MCF 10A (cell line): ENCODE measurements around the gene STK25. TPM values are rescaled to one million over a fixed set of nuclear protein-coding genes. Genes with fewer than 3 reads are reported as not detected.

Source experiments
- BruUV-seq: library from RNA; stranded (reverse); fragments of 400-500 nt; replicated peaks from 2 replicates; lab custom pipeline; 2021; lab: Mats Ljungman, UMichigan
- CTCF ChIA-PET: fragments of 300-600 bp; sonication (Branson Sonifier 250); formaldehyde crosslinking; extraction: SDS; loops from one replicate; lab custom pipeline; 2021; ENCODE audit warnings: antibody characterized with exemption, inconsistent platforms; lab: Yijun Ruan, JAX
- POLR2A ChIA-PET: fragments of 300-600, 350-650 bp; sonication (Branson Sonifier 250); formaldehyde crosslinking; extraction: SDS; loops from one replicate; lab custom pipeline; 2020; ENCODE audit warnings: antibody characterized with exemption, inconsistent platforms; lab: Yijun Ruan, JAX
- DNase-seq: peaks from one replicate; pipeline ENCODE4 v3.0.0-alpha.2; 2018; ENCODE audit not compliant: unreplicated experiment
- H3K27ac Mint-ChIP-seq: one replicate; pipeline ENCODE4 v1.8.0; 2022; ENCODE audit warnings: mild to moderate bottlenecking, low read depth, mixed read lengths; ENCODE audit not compliant: unreplicated experiment
- H3K27me3 Mint-ChIP-seq: one replicate; pipeline ENCODE4 v1.8.0; 2022; ENCODE audit warnings: mixed read lengths; ENCODE audit not compliant: insufficient read depth, unreplicated experiment
- H3K36me3 Mint-ChIP-seq: one replicate; pipeline ENCODE4 v1.8.0; 2022; ENCODE audit warnings: mild to moderate bottlenecking, moderate library complexity, mixed read lengths; ENCODE audit not compliant: insufficient read depth, unreplicated experiment
- H3K4me1 Mint-ChIP-seq: one replicate; pipeline ENCODE4 v1.8.0; 2022; ENCODE audit warnings: mixed read lengths; ENCODE audit not compliant: insufficient read depth, unreplicated experiment
- H3K4me3 Mint-ChIP-seq: one replicate; pipeline ENCODE4 v1.8.0; 2022; ENCODE audit warnings: mild to moderate bottlenecking, moderate library complexity, mixed read lengths; ENCODE audit not compliant: unreplicated experiment
- H3K9me3 Mint-ChIP-seq: one replicate; pipeline ENCODE4 v1.8.0; 2022; ENCODE audit warnings: mixed read lengths; ENCODE audit not compliant: unreplicated experiment
- CTCF ChIP-seq: fragments of 200-600 bp; IDR thresholded peaks from one replicate; pipeline ENCODE4 v1.8.0; 2022; ENCODE audit warnings: antibody characterized with exemption, mild to moderate bottlenecking; ENCODE audit not compliant: unreplicated experiment
- intact Hi-C: fragments of 100-400 bp; cut with micrococcal nuclease; formaldehyde crosslinking; loops from 2 replicates; pipeline ENCODE4 v1.14.1; 2022
- total RNA-seq: library from RNA; stranded (reverse); gene quantifications from 2 replicates; pipeline ENCODE4 v1.2.3, GENCODE V29; 2022

STK25 gene
- total RNA-seq, 1 experiment from 2014 or later = 117 TPM

- POLR2A ChIA-PET = no interaction called here
- TF ChIP-seq CTCF = no peak
- intact Hi-C loops = no loop called here
- CTCF ChIA-PET = no interaction called here
- Mint-ChIP-seq H3K36me3 (no peaks in the 10 kb centered on the region), H3K9me3 (no peaks in the 10 kb centered on the region), H3K4me1 (peaks cover 8% of the 10 kb centered on the region), H3K27me3 (no peaks in the 10 kb centered on the region), H3K4me3 (no peak overlapping the region), H3K27ac (no peak overlapping the region)
- BruUV-seq = no TSS peak
- no peak for DNase-seq
Measured at GRCh38 chr2:241551599-241551997, 43.2 kb upstream of the STK25 start.

- H3K27me3 Mint-ChIP-seq = no peaks in the 10 kb centered on the region
- DNase-seq = no peak
- POLR2A ChIA-PET = no interaction called here
- H3K27ac Mint-ChIP-seq = no peak overlapping the region
- no TSS peak for BruUV-seq
- no peak for TF ChIP-seq CTCF
- CTCF ChIA-PET = interaction anchor here (0.6 to 0.7 kb wide), 2 partner anchors 141 to 154 kb away, joined by 4 to 5 read pairs; no protein-coding TSS in a partner anchor
- H3K9me3 Mint-ChIP-seq = no peaks in the 10 kb centered on the region
- intact Hi-C loops = no loop called here
- H3K4me1 Mint-ChIP-seq = peaks cover 8% of the 10 kb centered on the region
- no peak overlapping the region for H3K4me3 Mint-ChIP-seq
- no peaks in the 10 kb centered on the region for H3K36me3 Mint-ChIP-seq
Measured at GRCh38 chr2:241550616-241551580, 42.5 kb upstream of the STK25 start.

- TF ChIP-seq CTCF = no peak
- H3K36me3 Mint-ChIP-seq = no peaks in the 10 kb centered on the region
- no peak overlapping the region for H3K4me3 Mint-ChIP-seq
- no peak for DNase-seq
- H3K4me1 Mint-ChIP-seq = peaks cover 8% of the 10 kb centered on the region
- BruUV-seq = no TSS peak
- ChIA-PET POLR2A (interaction anchor here (2.1 kb wide), 1 partner anchor 9 kb away, joined by 9 read pairs; the partner anchor contains the start of gene BOK), CTCF (no interaction called here)
- intact Hi-C loops = no loop called here
- H3K9me3 Mint-ChIP-seq = no peaks in the 10 kb centered on the region
- H3K27ac Mint-ChIP-seq = no peak overlapping the region
- H3K27me3 Mint-ChIP-seq = no peaks in the 10 kb centered on the region
Measured at GRCh38 chr2:241548451-241548835, 40.1 kb upstream of the STK25 start.

- intact Hi-C loops = no loop called here
- POLR2A ChIA-PET = interaction anchor here (2.1 kb wide), 1 partner anchor 10 kb away, joined by 9 read pairs; the partner anchor contains the start of gene BOK
- no peaks in the 10 kb centered on the region for H3K36me3 Mint-ChIP-seq
- no peaks in the 10 kb centered on the region for H3K9me3 Mint-ChIP-seq
- no peak for DNase-seq
- BruUV-seq = no TSS peak
- peaks cover 8% of the 10 kb centered on the region for H3K4me1 Mint-ChIP-seq
- H3K4me3 Mint-ChIP-seq = no peak overlapping the region
- CTCF ChIA-PET = no interaction called here
- H3K27me3 Mint-ChIP-seq = no peaks in the 10 kb centered on the region
- no peak for TF ChIP-seq CTCF
- no peak overlapping the region for H3K27ac Mint-ChIP-seq
Measured at GRCh38 chr2:241547781-241548450, 39.5 kb upstream of the STK25 start.
